Iris pigment epithelial cell (primary cell): ENCODE measurements around the gene ASF1A.
A peak's percentile ranks its signal among the peaks of the same experiment; 100 is the strongest.
"Not testable (repeated sequence)": the region's sequence is repeated elsewhere in the genome, so short reads cannot be mapped to it uniquely, and the experiment has no call there.

Source experiments
- DNase-seq: peaks from one replicate; pipeline ENCODE4 v3.0.0-alpha.2; 2011; ENCODE audit warnings: low read depth

ASF1A gene

GRCh38 chr6:118893807-118894424 is at the start of gene ASF1A:
ASF1A (plus strand) TSS chr6:118894152; CDS start chr6:118894414, 262 bp downstream.
- peak; percentile 99 for DNase-seq

- DNase-seq, result no peak
Measured at GRCh38 chr6:118844915-118845314, 49.0 kb upstream of the ASF1A start.

GRCh38 chr6:118853408-118853807 is 40.5 kb upstream of the ASF1A start:
- DNase-seq, result no peak

GRCh38 chr6:118856301-118856700 is 37.7 kb upstream of the ASF1A start:
- DNase-seq, result peak; percentile 10

- DNase-seq, result no peak
Measured at GRCh38 chr6:118859517-118860064, 34.4 kb upstream of the ASF1A start.

GRCh38 chr6:118860363-118860762 is 33.6 kb upstream of the ASF1A start:
- DNase-seq, result no peak

GRCh38 chr6:118860880-118861279 is 33.1 kb upstream of the ASF1A start:
- no peak for DNase-seq

- DNase-seq, result no peak
Measured at GRCh38 chr6:118862443-118862842, 31.5 kb upstream of the ASF1A start.

- no peak for DNase-seq
Measured at GRCh38 chr6:118864341-118865099, 29.4 kb upstream of the ASF1A start.

GRCh38 chr6:118865100-118865391 is 28.9 kb upstream of the ASF1A start:
- no peak for DNase-seq

GRCh38 chr6:118867181-118867580 is 26.8 kb upstream of the ASF1A start:
- DNase-seq, result peak; percentile 40

GRCh38 chr6:118868901-118869300 is 25.1 kb upstream of the ASF1A start:
- not testable (repeated sequence) for DNase-seq

- DNase-seq, result peak; percentile 54
Measured at GRCh38 chr6:118869350-118869749, 24.6 kb upstream of the ASF1A start.

- DNase-seq, result peak; percentile 76
Measured at GRCh38 chr6:118869894-118870589, 23.9 kb upstream of the ASF1A start.

GRCh38 chr6:118871331-118871730 is 22.6 kb upstream of the ASF1A start:
- DNase-seq, result no peak

GRCh38 chr6:118872318-118872717 is 21.6 kb upstream of the ASF1A start:
- no peak for DNase-seq

GRCh38 chr6:118872726-118873125 is 21.2 kb upstream of the ASF1A start:
- DNase-seq, result peak; percentile 65

- DNase-seq, result no peak
Measured at GRCh38 chr6:118873239-118873638, 20.7 kb upstream of the ASF1A start.

- no peak for DNase-seq
Measured at GRCh38 chr6:118875672-118876071, 18.3 kb upstream of the ASF1A start.

- peak; percentile 52 for DNase-seq
Measured at GRCh38 chr6:118876198-118876597, 17.8 kb upstream of the ASF1A start.

- DNase-seq, result peak; percentile 93
Measured at GRCh38 chr6:118876814-118877213, 17.1 kb upstream of the ASF1A start.

GRCh38 chr6:118877806-118878205 is 16.1 kb upstream of the ASF1A start:
- DNase-seq, result no peak
